ENCODE results near the gene NOC4L.

The NOC4L gene

GRCh38 chr12:132168311-132169031, 24.2 kb downstream of the NOC4L start:
- Histone ChIP-seq H3K79me1 (ENCODE audit: low read length) (no peaks in the 10 kb centered on the region), H3K9ac (ENCODE audit: low read length) (no peak overlapping the region), H3K36me3 (ENCODE audit: control insufficient read depth, insufficient read depth, low read length) (no peaks in the 10 kb centered on the region), H3K18ac (ENCODE audit: low read length) (no peak overlapping the region), H3K27ac (ENCODE audit: low read depth, low read length) (no peak overlapping the region), H3K4ac (ENCODE audit: low read depth, low read length) (no peak overlapping the region), H3K56ac (ENCODE audit: low read length) (no peak overlapping the region), H2BK15ac (replicated peaks; ENCODE audit: low read depth) (no peak overlapping the region), H3K79me2 (ENCODE audit: control insufficient read depth, insufficient read depth, low read length) (no peaks in the 10 kb centered on the region), H2BK5ac (ENCODE audit: low read length) (no peak overlapping the region), H3K4me3 (ENCODE audit: low read length) (no peak overlapping the region), H4K5ac (ENCODE audit: low read length) (no peak overlapping the region), H4K8ac (ENCODE audit: low read depth, low read length) (no peak overlapping the region), H3K4me2 (ENCODE audit: low read length) (no peak overlapping the region), H3K27me3 (ENCODE audit: insufficient read depth, low read length, poor library complexity) (no peaks in the 10 kb centered on the region), H3K23ac (ENCODE audit: low read length) (no peak overlapping the region), H2BK120ac (ENCODE audit: low read depth, low read length) (no peak overlapping the region), H2AK5ac (ENCODE audit: low read length) (no peak overlapping the region), H3K4me1 (ENCODE audit: control insufficient read depth, low read depth, low read length) (no peaks in the 10 kb centered on the region)
- no peak for DNase-seq
- WGBS (ENCODE audit: extremely low coverage, insufficient coverage, low lambda C conversion rate) = no CpG with 5 or more reads among the region's 31 CpGs

GRCh38 chr12:132169376-132169775, 25.1 kb downstream of the NOC4L start:
- H2BK120ac ChIP-seq (ENCODE audit: low read depth, low read length) = no peak overlapping the region
- H2BK15ac ChIP-seq (replicated peaks; ENCODE audit: low read depth) = no peak overlapping the region
- WGBS (ENCODE audit: extremely low coverage, insufficient coverage, low lambda C conversion rate) = no CpG with 5 or more reads among the region's 17 CpGs
- H3K79me2 ChIP-seq (ENCODE audit: control insufficient read depth, insufficient read depth, low read length) = no peaks in the 10 kb centered on the region
- H2AK5ac ChIP-seq (ENCODE audit: low read length) = no peak overlapping the region
- H3K4me2 ChIP-seq (ENCODE audit: low read length) = no peak overlapping the region
- no peak overlapping the region for H4K8ac ChIP-seq (ENCODE audit: low read depth, low read length)
- H4K5ac ChIP-seq (ENCODE audit: low read length) = no peak overlapping the region
- H3K9ac ChIP-seq (ENCODE audit: low read length) = no peak overlapping the region
- H3K79me1 ChIP-seq (ENCODE audit: low read length) = no peaks in the 10 kb centered on the region
- DNase-seq = no peak
- no peak overlapping the region for H3K27ac ChIP-seq (ENCODE audit: low read depth, low read length)
- H3K4me1 ChIP-seq (ENCODE audit: control insufficient read depth, low read depth, low read length) = no peaks in the 10 kb centered on the region
- no peak overlapping the region for H3K18ac ChIP-seq (ENCODE audit: low read length)
- H3K4ac ChIP-seq (ENCODE audit: low read depth, low read length) = no peak overlapping the region
- H3K56ac ChIP-seq (ENCODE audit: low read length) = no peak overlapping the region
- H3K27me3 ChIP-seq (ENCODE audit: insufficient read depth, low read length, poor library complexity) = no peaks in the 10 kb centered on the region
- no peak overlapping the region for H2BK5ac ChIP-seq (ENCODE audit: low read length)
- H3K4me3 ChIP-seq (ENCODE audit: low read length) = no peak overlapping the region
- H3K23ac ChIP-seq (ENCODE audit: low read length) = no peak overlapping the region
- no peaks in the 10 kb centered on the region for H3K36me3 ChIP-seq (ENCODE audit: control insufficient read depth, insufficient read depth, low read length)

GRCh38 chr12:132170094-132170636, 25.9 kb downstream of the NOC4L start:
- no peak overlapping the region for H2BK5ac ChIP-seq (ENCODE audit: low read length)

GRCh38 chr12:132170637-132171292, 26.5 kb downstream of the NOC4L start:
- H3K36me3 ChIP-seq (ENCODE audit: control insufficient read depth, insufficient read depth, low read length) = no peaks in the 10 kb centered on the region
- no peaks in the 10 kb centered on the region for H3K79me2 ChIP-seq (ENCODE audit: control insufficient read depth, insufficient read depth, low read length)
- no peak overlapping the region for H2BK120ac ChIP-seq (ENCODE audit: low read depth, low read length)
- H3K18ac ChIP-seq (ENCODE audit: low read length) = no peak overlapping the region
- H3K23ac ChIP-seq (ENCODE audit: low read length) = no peak overlapping the region
- H2AK5ac ChIP-seq (ENCODE audit: low read length) = no peak overlapping the region
- no peak overlapping the region for H3K9ac ChIP-seq (ENCODE audit: low read length)
- H4K5ac ChIP-seq (ENCODE audit: low read length) = no peak overlapping the region
- H2BK5ac ChIP-seq (ENCODE audit: low read length) = no peak overlapping the region
- no CpG with 5 or more reads among the region's 33 CpGs for WGBS (ENCODE audit: extremely low coverage, insufficient coverage, low lambda C conversion rate)
- no peak for DNase-seq
- no peak overlapping the region for H3K4ac ChIP-seq (ENCODE audit: low read depth, low read length)
- H3K4me3 ChIP-seq (ENCODE audit: low read length) = no peak overlapping the region
- H2BK15ac ChIP-seq (replicated peaks; ENCODE audit: low read depth) = no peak overlapping the region
- no peaks in the 10 kb centered on the region for H3K4me1 ChIP-seq (ENCODE audit: control insufficient read depth, low read depth, low read length)
- no peak overlapping the region for H3K56ac ChIP-seq (ENCODE audit: low read length)
- H3K27me3 ChIP-seq (ENCODE audit: insufficient read depth, low read length, poor library complexity) = no peaks in the 10 kb centered on the region
- no peaks in the 10 kb centered on the region for H3K79me1 ChIP-seq (ENCODE audit: low read length)
- H4K8ac ChIP-seq (ENCODE audit: low read depth, low read length) = no peak overlapping the region
- no peak overlapping the region for H3K4me2 ChIP-seq (ENCODE audit: low read length)
- H3K27ac ChIP-seq (ENCODE audit: low read depth, low read length) = no peak overlapping the region

More at GRCh38 chr12:132170094-132170636, 25.9 kb downstream of the NOC4L start:
- Histone ChIP-seq H3K36me3 (ENCODE audit: control insufficient read depth, insufficient read depth, low read length) (no peaks in the 10 kb centered on the region), H2BK120ac (ENCODE audit: low read depth, low read length) (no peak overlapping the region), H3K4me2 (ENCODE audit: low read length) (no peak overlapping the region), H3K27ac (ENCODE audit: low read depth, low read length) (no peak overlapping the region), H3K79me2 (ENCODE audit: control insufficient read depth, insufficient read depth, low read length) (no peaks in the 10 kb centered on the region), H2AK5ac (ENCODE audit: low read length) (no peak overlapping the region), H4K5ac (ENCODE audit: low read length) (no peak overlapping the region), H3K27me3 (ENCODE audit: insufficient read depth, low read length, poor library complexity) (no peaks in the 10 kb centered on the region), H3K23ac (ENCODE audit: low read length) (no peak overlapping the region), H3K18ac (ENCODE audit: low read length) (no peak overlapping the region), H3K4me1 (ENCODE audit: control insufficient read depth, low read depth, low read length) (no peaks in the 10 kb centered on the region), H3K56ac (ENCODE audit: low read length) (no peak overlapping the region), H3K9ac (ENCODE audit: low read length) (no peak overlapping the region), H3K4me3 (ENCODE audit: low read length) (no peak overlapping the region), H3K4ac (ENCODE audit: low read depth, low read length) (no peak overlapping the region), H2BK15ac (replicated peaks; ENCODE audit: low read depth) (no peak overlapping the region), H3K79me1 (ENCODE audit: low read length) (no peaks in the 10 kb centered on the region), H4K8ac (ENCODE audit: low read depth, low read length) (no peak overlapping the region)
- WGBS (ENCODE audit: extremely low coverage, insufficient coverage, low lambda C conversion rate) = no CpG with 5 or more reads among the region's 16 CpGs
- no peak for DNase-seq

- H2BK120ac ChIP-seq (ENCODE audit: low read depth, low read length) = no peak overlapping the region
- H3K79me2 ChIP-seq (ENCODE audit: control insufficient read depth, insufficient read depth, low read length) = no peaks in the 10 kb centered on the region
- no peak overlapping the region for H3K23ac ChIP-seq (ENCODE audit: low read length)
- no peak overlapping the region for H3K18ac ChIP-seq (ENCODE audit: low read length)
- H3K4me1 ChIP-seq (ENCODE audit: control insufficient read depth, low read depth, low read length) = no peaks in the 10 kb centered on the region
- WGBS (ENCODE audit: extremely low coverage, insufficient coverage, low lambda C conversion rate) = no CpG with 5 or more reads among the region's 24 CpGs
- no peak overlapping the region for H4K8ac ChIP-seq (ENCODE audit: low read depth, low read length)
- no peak overlapping the region for H3K9ac ChIP-seq (ENCODE audit: low read length)
- H3K27me3 ChIP-seq (ENCODE audit: insufficient read depth, low read length, poor library complexity) = no peaks in the 10 kb centered on the region
- no peaks in the 10 kb centered on the region for H3K79me1 ChIP-seq (ENCODE audit: low read length)
- H3K36me3 ChIP-seq (ENCODE audit: control insufficient read depth, insufficient read depth, low read length) = no peaks in the 10 kb centered on the region
- H3K4me2 ChIP-seq (ENCODE audit: low read length) = no peak overlapping the region
- no peak overlapping the region for H2BK5ac ChIP-seq (ENCODE audit: low read length)
- H3K4ac ChIP-seq (ENCODE audit: low read depth, low read length) = no peak overlapping the region
- H3K27ac ChIP-seq (ENCODE audit: low read depth, low read length) = no peak overlapping the region
- no peak overlapping the region for H2AK5ac ChIP-seq (ENCODE audit: low read length)
- no peak overlapping the region for H3K56ac ChIP-seq (ENCODE audit: low read length)
- DNase-seq = no peak
- no peak overlapping the region for H3K4me3 ChIP-seq (ENCODE audit: low read length)
- H4K5ac ChIP-seq (ENCODE audit: low read length) = no peak overlapping the region
- no peak overlapping the region for H2BK15ac ChIP-seq (replicated peaks; ENCODE audit: low read depth)
These were observed 27.2 kb downstream of the NOC4L start for GRCh38 chr12:132171293-132171967.
